HK-2 (cell line): Measurements from ENCODE around the gene KCNJ12.
"Not testable (repeated sequence)": the region's sequence is repeated elsewhere in the genome, so short reads cannot be mapped to it uniquely, and the experiment has no call there.

Source experiments
- DNase-seq: peaks from one replicate; pipeline ENCODE4 v3.0.0-alpha.2; 2018; ENCODE audit not compliant: unreplicated experiment

KCNJ12 gene

DNA sequence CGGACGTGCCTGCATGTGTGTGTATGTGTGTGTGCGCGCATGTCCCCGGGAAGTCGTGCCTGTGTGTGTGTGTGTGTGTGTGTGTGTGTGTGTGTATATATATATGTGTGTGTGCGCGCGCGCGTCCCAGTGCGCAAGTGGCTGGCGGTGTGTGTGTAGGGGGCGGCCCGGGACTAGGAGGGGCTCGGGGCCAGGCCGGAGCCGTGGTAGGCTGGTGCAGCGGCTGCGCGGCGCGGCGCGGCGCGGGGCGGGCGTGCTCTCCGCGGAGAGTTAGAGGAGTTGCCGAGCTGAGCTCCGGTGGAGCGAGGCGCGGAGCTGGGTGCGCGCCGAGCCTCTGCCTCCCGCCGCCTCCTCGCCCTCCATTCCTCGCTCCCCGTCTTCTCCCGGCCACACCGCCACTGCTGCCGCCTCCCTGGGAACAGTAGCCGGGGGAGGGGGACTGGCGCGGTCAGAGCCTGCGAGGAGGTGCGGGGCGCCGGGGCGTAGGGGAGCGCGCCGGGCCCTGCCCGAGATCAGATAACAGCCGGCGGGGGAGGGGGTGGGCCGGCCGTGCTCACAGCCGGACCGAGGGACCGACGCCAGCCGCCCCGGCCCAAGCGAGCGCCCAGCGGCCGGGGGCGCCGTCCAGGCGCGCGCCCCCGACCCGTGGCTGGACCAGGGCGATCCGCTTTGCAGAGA lies at the start of gene KCNJ12:
Gene KCNJ12, plus strand, starts transcription at position 277 of the 678 bp plus-strand sequence. CDS start 38,986 bp downstream, outside the sequence.
- DNase-seq, result peak; percentile 35

DNA sequence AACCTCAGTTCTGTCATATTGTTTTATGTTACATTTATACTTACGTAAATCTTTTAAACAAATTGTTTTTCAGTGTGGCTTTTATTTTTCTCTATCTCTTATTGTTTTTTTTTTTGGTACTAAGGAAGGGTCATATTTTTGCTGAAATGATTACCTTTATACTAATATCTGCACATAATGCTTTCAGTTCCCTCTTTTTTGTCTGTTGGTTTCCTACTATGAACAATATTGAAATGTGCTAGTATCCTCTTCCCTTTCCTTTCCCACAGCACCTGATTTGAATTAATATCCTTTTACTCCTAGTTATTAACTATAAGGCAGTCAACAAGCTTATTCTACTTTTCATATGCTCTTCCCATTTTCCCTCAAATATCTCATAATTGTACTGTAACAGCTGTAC lies 48.2 kb upstream of the KCNJ12 start:
- not testable (repeated sequence) for DNase-seq

DNA sequence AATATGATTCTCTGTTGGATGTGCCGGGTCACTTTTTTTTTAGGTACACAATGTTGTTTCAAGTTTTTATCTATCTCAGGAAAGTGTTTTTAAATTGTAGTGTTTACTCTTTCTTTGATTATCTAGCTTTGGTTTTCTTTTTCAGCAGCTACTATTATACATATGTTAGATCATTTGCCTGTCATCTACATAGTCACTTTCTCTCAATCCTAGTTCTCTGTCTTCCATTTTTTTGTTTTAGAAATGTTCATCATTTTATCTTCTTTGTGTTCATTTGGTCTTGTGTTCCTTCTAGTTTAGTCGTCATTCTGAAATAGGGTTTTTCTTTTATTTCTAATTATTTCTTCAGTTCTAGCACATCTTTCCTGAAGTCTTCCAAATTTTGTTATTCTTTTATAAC lies 47.4 kb upstream of the KCNJ12 start:
- not testable (repeated sequence) for DNase-seq

DNA sequence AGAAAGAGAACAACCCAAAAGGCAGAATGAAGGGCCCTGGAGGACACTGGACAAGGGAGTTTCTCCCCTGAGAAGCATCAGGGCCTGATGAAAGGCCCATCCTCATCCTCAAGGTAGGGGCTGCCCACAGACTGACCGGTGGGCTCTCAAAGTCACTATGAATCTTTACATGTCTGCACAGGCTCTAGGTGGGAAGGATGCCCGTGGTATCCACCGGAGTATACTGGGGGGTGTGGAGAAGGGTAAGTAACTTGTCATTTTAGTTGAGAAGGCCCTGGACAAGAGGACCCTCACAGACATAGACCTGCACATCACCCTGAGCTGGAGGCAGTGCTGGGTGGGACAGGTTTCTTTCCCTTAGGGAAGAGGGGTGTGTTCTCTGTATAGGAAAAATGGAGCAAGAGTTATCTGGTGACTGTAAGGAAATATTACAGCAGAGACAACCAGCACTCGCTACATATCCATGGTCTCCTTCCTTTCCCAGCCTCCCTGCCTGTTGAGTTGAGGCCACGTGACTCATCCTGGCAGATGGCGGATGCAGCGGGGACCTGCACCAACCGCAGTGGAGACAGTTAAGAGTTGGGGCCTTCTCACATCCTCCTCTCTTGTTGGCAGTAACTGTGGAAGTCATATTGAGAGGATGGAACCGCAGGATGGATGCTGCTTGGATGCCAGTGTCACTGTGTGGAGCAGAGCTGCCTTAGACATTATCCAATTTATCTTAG lies 45.6 kb upstream of the KCNJ12 start:
- DNase-seq, result no peak

- DNase-seq, result not testable (repeated sequence)
Observed at GRCh38 chr17:21336541-21337294, 39.4 kb upstream of the KCNJ12 start.

DNA sequence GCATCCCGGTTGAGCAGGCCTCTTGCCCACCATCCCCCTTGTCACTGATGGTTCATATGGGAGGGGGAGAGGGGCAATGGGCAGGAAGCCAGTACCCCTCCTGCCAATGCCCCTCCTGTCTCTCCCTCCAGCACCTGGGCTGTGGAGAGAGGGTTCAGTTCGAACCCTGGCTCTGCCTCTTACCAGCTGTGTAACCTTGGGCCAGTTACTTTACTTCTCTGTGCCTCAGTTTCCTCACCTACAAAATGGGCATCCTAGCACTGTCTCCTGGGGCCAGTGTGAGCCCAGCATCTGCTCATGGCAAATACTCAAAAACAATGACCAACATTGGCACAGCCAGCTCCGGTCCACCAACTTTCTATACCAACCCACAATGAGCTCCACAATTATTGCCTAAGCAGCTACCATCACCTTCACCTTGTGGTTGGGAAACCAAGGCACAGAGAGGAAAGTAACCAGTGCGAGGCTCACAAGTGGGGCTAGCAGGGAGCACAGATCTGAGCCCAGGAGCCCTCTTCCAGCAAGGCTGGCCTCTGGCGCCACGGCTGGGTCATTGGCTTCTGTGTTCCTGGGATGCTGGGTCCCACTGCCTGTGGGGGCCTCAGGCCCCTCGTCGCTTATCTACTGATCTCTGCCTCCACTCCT lies 38.1 kb upstream of the KCNJ12 start:
- not testable (repeated sequence) for DNase-seq

GRCh38 chr17:21339011-21339410 lies 37.1 kb upstream of the KCNJ12 start:
- DNase-seq, result no peak

DNA sequence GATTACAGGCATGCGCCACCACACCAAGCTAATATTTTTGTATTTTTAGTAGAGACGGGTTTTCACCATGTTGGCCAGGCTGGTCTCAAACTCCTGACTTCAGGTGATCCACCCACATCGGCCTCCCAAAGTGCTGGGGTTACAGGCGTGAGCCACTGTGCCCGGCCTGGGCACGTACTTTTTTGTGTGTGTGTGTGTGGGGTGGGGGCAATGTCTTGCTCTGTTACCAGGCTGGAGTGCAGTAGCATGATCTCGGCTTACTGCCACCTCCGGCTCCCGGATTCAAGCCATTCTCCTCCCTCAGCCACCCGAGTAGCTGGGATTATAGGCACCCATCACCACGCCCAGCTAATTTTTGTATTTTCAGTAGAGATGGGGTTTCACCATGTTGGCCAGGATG lies 36.6 kb upstream of the KCNJ12 start:
- not testable (repeated sequence) for DNase-seq

- DNase-seq, result not testable (repeated sequence)
Observed at GRCh38 chr17:21340407-21340806, 35.8 kb upstream of the KCNJ12 start.

GRCh38 chr17:21341279-21341678 lies 34.9 kb upstream of the KCNJ12 start:
- not testable (repeated sequence) for DNase-seq

DNA sequence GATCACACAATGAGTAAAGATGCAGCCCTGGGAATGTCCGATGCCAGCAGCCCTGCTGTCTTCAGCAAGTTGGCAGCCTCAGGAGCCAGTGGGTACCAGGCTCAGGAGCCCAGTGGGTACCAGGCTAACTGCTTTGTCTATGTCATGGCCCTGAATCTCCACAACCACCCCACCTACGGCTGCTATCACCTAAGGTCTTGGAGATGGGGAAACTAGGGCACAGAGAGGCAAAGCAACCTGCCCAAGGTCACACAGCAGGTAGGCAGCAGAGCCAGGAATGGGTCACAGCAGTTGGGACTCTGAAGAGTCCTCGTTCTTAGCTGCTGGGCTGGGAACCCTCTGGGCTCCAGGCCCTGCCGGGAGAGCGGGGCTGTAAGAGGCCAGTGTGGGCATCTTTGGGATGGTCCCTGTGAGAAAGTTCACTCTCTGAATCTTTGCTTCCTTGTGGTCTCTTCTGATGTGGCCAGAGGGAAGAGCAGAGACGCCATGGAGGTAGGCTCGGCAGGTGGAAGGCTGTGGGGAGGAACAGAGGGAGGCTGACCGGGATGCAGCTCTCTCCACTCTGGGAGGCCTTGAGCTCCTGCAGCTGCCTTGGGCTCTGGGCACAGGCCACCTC lies 34.1 kb upstream of the KCNJ12 start:
- DNase-seq, result not testable (repeated sequence)

- not testable (repeated sequence) for DNase-seq
Observed at GRCh38 chr17:21343061-21343949, 32.9 kb upstream of the KCNJ12 start.

GRCh38 chr17:21344801-21345200 lies 31.4 kb upstream of the KCNJ12 start:
- not testable (repeated sequence) for DNase-seq

DNA sequence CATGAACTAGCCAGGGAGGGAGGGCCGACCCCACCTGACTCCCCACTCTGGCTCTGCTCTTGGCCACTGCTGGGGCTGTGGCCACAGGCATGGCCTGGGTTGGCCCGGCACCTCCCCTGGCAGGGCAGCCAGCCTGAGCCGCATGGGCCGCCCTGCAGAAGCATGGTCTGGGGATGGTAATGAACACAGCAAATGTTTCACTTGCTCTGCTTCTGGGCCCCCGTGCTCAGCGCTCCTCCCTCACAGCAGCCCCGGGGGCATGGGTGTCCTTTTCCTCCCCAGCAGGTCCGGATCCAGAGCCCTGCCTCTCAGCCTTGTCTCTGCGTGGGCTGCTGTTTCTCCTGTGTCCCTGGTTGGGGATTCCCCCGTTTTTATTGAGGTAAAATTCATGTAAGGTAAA lies 30.9 kb upstream of the KCNJ12 start:
- no peak for DNase-seq

DNA sequence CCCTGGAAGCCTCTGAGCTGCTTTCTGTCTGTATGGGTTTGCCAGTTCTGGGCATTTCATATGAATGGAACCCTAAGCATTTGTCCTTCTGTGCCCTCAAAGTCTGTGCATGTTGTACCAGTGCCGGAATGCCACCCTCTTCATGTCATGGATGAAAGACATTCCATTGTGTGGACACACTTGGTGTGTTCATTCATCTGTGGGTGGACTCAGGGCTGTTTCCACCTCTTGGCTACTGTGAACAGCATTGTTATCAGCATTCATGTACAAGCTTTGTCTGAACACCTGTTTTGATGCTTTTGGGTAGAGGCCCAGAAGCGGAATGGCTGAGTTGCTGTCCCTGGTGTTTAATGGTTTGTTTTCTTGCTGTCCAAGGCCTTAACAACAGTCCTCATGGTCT lies 30.1 kb upstream of the KCNJ12 start:
- not testable (repeated sequence) for DNase-seq

- DNase-seq, result not testable (repeated sequence)
Observed at GRCh38 chr17:21346651-21347250, 29.4 kb upstream of the KCNJ12 start.

GRCh38 chr17:21347660-21348059 lies 28.5 kb upstream of the KCNJ12 start:
- DNase-seq, result not testable (repeated sequence)

DNA sequence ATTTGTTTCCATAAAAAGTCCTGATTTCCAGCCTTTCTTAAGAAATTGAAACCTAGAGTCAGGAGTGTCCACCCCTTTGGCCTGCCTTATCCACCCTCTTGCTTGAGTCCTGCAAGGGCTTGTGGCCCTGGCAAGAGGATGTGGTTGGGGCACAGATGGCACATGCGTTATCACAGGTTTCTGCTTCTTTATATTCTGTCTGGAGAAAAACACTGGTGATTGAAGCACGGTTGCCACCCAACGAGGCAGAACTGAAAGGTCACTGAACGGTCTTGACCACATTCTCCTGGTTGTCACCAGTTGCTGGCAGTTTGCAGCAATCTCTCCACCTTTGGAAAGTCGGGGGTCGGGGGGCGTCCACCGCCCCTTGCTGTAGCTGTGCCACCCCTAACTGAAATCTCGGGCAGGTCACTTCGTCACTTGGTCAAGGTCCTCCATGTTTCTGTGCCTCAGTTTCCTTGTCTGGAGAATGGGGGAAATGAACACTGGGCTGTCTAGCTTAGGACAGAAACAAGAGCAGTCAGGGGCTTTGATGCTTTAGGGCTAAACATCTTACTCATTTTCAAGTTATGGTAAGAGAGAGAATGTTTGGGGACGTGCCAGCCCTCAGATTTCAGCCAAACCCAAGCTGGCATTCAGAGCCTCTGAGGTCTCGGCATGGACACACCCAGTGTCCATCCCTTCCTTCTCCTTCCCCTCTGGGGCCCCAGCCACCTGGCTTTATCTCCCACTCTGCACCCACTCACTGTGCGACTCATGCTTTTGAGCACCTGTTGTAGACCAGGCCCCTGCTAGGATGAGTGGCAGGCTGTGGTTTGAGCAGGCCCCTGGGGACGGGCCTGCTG lies 27.9 kb upstream of the KCNJ12 start:
- DNase-seq, result not testable (repeated sequence)

GRCh38 chr17:21348926-21349261 lies 27.3 kb upstream of the KCNJ12 start:
- DNase-seq, result not testable (repeated sequence)
